DMS53 treated with DMSO at 0.1 percent for 48 hours (cell line): ENCODE results near the gene SSR4.

Experiments
- DNase-seq: peaks from one replicate; lab custom pipeline; 2025; ENCODE audit not compliant: unreplicated experiment; lab: John Stamatoyannopoulos, UW

SSR4 gene

DNA sequence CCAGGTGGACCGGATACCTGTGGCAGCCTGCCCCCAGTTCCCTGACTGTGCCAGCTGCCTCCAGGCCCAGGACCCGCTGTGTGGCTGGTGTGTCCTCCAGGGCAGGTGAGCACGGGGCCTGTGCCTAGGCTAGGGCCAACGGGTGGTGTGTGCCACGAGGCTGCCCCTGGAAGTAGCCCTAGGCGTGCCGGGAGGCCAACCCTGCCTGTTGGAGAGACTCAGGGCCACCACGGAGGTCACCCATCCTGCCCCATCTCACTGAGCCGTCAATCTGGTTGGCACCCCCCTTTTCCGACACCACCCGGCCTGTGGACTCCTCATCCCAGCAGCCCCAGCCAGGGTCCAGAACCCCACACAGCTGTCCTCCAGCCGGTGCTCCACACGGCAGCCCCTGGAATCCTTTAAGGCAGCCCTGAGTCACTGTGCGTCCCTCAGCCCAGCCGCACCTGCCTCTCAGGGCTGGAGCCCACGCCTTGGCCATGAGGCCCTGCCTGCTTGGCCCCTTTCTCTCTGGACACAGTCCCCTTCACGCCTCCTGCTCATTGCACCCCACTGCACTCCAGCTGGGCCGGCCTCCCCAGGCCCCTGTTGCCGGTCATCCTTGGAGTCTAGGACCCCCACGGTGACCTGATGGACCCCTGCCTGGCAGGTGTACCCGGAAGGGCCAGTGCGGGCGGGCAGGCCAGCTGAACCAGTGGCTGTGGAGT, 25.2 kb upstream of the SSR4 start:
- DNase-seq = no peak

DNA sequence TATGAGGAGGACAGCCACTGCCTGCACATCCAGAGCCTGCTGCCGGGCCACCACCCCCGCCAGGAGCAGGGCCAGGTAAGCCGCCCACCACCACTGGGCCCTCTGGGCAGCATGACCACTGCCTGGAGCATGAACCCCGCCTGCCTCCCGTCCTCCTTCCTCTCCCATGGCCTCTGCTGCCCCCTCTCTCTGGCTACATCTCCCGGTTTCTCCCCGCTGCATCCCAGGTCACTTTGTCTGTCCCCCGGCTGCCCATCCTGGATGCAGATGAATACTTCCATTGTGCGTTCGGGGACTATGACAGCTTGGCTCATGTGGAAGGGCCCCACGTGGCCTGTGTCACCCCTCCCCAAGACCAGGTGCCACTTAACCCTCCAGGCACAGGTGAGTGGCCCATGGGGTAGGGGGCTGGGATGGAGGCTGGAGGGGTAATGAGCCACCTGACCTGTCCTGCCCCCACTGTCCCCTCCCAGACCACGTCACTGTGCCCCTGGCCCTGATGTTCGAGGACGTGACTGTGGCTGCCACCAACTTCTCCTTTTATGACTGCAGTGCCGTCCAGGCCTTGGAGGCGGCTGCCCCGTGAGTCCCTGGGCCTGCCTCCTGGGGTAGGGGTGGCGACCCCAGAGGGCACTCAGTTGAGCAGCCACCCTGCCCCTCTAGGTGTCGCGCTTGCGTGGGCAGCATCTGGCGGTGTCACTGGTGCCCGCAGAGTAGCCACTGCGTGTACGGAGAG, 24.4 kb upstream of the SSR4 start:
- DNase-seq = no peak

DNA sequence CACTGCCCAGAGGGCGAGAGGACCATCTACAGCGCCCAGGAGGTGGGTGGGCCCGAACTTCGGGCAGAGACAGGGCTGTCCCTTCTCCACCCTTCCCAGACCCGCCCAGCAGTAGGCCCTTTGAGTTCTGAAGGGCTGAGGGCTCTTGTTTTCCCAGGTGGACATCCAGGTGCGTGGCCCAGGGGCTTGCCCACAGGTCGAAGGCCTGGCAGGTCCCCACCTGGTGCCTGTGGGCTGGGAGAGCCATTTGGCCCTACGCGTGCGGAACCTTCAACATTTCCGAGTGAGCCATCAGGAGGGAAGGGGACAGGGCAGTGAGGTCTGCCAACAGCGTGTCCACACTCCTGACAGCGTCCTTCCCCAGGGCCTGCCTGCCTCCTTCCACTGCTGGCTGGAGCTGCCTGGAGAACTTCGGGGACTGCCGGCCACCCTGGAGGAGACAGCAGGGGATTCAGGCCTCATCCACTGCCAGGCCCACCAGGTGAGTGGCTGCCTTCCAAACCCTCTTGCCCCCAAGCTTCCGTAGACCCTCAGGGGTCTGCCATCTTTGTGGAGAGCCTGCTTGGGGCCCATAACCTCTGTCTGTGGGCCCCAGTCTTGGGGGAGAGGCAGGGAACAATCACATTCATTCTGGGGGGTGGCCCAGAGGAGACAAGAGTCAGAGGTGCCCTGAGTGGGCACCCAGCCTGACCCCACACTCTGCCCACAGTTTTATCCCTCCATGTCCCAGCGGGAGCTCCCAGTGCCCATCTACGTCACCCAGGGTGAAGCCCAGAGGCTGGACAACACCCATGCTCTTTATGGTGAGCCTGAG, 23.7 kb upstream of the SSR4 start:
- DNase-seq = no peak

DNA sequence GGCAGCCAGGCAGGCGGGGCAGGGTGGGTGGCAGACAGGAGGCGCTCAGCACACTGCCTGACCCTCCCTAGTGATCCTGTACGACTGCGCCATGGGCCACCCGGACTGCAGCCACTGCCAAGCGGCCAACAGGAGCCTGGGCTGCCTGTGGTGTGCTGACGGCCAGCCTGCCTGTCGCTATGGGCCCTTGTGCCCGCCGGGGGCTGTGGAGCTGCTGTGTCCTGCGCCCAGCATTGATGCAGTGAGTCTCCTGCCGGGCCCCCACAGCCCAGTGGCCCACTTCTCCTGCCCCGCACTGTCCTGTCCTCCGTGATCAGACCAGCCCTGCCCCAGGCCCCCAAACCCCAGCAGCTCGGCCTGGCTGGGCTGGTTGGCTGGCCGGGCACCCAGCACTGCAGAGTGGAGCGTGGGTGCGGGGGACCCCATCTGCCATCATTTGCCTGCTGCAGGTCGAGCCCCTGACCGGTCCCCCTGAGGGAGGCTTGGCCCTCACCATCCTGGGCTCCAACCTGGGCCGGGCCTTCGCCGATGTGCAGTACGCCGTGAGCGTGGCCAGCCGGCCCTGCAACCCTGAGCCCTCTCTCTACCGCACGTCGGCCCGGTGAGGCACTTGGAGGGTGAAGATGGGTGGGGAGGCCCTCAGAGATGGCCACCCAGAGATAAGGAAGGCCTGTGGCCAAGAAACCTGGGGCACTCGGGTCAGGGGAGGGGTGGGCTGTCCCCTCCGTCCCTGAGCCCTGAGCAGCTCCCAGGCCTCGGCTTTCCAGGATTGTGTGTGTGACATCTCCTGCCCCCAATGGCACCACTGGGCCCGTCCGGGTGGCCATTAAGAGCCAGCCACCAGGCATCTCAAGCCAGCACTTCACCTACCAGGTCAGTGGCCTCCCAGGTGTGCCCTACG, 22.8 kb upstream of the SSR4 start:
- DNase-seq = no peak

DNA sequence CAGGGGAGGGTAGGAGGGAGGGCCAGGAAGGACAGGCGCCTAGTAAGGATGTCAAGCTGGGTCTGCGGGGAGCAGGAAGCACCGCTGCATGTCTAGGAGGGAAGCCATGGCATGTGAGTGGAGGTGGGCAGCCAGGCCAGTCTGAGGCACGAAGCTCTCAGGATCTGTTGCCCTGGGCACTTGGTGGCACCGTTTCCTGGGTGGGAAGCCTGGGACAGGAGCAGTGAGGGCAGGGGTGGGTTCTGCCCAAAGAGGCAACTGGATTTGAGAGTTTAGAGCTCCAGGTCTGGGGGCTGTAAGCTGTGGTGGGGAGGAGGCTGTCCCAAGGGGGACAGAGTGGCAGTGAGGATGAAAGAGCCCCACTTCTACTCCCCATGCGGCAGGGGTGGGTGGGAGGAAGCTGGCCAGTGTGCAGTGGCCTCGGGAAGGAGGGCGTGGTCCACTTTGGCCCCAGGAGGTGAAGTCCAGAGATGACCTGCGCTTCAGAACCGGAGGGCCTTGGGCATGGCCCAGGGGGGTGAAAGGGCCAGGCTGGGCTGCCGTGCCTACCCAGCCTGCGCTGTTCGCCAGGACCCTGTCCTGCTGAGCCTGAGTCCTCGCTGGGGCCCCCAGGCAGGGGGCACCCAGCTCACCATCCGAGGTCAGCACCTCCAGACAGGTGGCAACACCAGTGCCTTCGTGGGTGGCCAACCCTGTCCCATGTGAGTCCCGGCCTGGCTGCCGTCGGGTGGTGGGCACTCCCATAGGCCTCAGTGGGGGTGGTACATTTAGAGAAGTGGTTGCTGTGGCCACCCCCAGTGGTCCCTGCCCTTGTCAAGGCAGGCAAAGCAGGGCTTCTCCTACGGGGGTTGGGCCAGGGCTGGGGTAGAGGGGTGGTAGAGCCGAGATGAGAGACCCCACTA, 21.9 kb upstream of the SSR4 start:
- DNase-seq = no peak

DNA sequence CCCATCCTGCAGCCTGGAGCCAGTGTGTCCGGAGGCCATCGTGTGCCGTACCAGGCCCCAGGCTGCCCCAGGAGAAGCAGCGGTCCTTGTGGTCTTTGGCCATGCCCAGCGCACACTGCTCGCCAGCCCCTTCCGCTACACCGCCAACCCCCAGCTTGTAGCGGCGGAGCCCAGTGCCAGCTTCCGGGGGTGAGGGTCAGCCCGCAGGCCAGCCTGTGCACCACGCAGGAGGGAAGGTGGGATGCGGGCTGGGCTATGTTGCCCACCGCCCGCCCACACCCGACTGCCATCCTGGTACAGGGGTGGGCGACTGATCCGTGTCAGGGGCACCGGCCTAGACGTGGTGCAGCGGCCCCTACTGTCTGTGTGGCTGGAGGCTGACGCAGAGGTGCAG, 21.3 kb upstream of the SSR4 start:
- no peak for DNase-seq

DNA sequence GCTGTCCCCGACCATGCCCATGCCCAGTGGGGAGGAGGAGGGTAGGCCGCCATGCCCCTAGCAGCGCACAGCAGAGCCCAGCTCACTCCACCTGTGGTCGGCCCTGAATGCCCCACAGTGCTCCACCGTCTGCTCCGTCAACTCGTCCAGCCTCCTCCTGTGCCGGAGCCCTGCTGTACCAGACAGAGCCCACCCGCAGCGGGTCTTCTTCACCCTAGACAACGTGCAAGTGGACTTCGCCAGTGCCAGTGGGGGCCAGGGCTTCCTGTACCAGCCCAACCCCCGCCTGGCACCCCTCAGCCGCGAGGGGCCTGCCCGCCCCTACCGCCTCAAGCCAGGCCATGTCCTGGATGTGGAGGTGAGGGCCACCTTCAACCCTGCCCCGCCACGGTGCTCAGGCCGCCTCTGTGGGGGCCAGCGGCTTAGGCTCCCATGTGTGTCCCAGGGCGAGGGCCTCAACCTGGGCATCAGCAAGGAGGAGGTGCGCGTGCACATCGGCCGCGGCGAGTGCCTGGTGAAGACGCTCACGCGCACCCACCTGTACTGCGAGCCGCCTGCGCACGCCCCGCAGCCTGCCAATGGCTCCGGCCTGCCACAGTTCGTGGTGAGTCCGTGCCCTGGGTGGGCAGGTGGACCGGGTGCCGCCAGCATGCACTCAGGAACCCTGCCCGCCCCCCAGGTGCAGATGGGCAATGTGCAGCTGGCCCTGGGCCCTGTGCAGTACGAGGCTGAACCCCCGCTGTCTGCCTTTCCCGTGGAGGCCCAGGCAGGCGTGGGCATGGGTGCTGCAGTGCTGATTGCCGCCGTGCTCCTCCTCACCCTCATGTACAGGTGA, 20.5 kb upstream of the SSR4 start:
- no peak for DNase-seq

DNA sequence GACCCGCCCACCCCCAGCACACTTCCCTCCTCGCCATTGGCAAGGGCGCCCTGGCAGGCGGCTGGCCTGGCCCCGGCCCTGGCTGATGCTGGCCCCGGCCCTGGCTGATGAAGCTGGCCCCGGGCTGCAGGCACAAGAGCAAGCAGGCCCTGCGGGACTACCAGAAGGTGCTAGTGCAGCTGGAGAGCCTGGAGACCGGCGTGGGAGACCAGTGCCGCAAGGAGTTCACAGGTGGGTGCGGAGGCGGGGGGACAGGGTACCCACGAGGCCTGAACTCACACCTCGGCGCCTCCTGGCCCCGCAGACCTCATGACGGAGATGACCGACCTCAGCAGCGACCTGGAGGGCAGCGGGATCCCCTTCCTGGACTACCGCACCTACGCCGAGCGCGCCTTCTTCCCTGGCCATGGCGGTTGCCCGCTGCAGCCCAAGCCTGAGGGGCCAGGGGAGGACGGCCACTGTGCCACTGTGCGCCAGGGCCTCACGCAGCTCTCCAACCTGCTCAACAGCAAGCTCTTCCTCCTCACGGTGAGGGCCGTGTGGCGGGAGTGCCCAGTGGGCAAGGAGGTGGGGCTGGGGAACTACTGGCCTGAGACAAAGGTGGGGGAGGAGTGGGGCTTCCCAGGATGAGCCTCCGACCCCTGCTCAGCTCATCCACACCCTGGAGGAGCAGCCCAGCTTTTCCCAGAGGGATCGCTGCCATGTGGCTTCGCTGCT, 19.7 kb upstream of the SSR4 start:
- DNase-seq = no peak

DNA sequence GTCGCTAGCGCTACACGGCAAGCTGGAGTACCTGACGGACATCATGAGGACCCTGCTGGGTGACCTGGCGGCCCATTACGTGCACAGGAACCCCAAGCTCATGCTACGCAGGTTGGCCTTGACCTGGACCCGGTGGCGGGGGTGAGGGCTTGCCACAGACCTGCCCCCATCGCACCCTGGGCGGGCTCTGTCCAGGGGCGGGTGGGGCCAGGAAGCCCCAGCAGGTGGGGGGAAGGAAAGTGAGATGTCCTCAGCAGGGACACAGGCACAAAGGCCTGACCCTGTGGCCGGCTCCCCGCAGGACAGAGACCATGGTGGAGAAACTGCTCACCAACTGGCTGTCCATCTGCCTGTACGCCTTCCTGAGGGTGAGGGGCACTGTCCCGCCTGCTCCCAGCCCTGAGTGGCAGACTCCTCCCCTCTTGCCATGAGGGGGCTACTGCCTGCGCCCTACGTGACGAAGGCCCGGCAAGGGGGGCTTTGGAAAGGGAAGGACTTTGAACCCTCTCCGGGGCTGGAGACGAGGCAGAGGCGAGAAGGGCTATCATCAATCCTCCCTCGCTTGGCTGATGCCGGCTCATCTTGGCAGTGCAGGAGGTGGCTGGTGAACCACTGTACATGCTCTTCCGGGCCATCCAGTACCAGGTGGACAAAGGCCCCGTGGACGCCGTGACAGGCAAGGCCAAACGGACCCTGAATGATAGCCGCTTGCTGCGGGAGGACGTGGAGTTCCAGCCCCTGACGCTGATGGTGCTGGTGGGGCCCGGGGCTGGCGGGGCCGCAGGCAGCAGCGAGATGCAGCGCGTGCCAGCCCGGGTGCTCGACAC, 19.0 kb upstream of the SSR4 start:
- DNase-seq = no peak

DNA sequence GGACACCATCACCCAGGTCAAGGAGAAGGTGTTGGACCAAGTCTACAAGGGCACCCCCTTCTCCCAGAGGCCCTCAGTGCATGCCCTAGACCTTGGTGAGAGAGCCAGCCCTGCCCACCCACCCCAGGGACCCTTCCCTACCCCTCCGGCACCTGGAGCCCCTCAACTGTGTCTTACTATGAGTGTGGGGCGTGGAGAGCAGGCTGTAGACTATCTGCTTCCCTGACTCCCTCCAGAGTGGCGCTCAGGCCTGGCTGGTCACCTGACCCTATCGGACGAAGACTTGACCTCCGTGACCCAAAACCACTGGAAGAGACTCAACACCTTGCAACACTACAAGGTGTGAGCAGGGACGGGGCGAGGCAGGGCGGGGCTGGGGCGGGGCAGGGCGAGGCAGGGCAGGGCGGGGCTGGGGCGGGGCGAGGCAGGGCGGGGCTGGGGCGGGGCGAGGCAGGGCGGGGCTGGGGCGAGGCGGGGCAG, 18.3 kb upstream of the SSR4 start:
- DNase-seq = no peak

DNA sequence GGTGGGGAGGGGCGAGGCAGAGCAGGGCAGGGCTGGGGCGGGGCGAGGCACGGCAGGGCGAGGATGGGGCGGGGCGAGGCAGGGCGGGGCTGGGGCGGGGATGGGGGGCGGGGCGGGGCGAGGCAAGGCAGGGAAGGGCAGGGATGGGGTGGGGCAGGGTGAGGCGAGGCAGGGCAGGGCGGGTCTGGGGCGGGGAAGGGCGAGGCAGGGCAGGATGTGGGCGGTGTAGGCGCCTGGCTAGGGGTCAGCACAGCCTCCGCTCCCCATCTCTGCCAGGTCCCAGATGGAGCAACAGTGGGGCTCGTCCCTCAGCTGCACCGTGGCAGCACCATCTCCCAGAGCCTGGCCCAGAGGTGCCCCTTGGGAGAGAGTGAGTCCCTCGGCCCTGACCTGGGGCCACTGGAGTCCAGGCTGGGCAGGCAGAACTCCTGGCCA, 17.8 kb upstream of the SSR4 start:
- DNase-seq = no peak

DNA sequence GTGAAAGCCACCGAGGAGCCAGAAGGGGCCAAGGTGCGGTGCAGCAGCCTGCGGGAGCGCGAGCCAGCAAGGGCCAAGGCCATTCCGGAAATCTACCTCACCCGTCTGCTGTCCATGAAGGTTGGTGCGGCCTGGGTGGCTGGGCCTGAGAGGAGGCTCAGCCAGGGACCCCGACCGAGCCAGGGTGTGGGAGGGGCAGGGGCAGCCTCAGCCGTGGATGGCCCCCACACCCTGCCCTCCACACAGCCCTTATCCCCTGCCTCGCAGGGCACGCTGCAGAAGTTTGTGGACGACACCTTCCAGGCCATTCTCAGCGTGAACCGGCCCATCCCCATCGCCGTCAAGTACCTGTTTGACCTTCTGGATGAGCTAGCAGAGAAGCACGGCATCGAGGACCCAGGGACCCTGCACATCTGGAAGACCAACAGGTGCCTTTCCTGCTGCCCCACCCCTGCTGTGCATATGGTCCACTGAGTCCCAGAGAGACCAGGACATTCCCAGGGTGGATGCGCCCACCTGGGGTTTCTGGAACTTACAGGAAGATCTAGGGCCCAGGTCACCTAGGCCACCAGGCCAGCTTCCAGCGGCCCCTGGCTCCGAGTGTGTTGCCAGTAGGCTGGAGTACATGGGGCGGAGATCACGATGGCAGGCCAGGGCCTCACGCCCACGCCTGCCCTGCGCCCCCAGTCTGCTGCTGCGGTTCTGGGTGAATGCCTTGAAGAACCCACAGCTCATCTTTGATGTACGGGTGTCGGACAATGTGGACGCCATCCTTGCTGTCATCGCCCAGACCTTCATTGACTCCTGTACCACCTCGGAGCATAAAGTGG, 17.0 kb upstream of the SSR4 start:
- DNase-seq = no peak

DNA sequence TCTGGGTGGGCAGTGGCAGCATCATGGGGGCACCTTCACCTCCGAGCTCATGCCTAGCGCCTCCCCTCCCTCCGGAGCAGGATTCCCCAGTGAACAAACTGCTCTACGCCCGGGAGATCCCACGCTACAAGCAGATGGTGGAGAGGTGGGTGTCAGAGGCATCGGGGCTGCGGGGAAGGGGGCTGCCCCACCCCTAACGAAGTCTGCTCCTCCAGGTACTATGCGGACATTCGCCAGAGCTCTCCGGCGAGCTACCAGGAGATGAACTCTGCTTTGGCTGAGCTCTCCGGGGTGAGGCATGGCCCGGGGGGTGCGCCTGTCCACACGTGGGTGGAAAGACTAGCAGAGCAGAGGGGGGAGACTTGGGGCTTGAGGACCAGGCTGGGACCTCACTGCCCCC, 16.3 kb upstream of the SSR4 start:
- DNase-seq = no peak

DNA sequence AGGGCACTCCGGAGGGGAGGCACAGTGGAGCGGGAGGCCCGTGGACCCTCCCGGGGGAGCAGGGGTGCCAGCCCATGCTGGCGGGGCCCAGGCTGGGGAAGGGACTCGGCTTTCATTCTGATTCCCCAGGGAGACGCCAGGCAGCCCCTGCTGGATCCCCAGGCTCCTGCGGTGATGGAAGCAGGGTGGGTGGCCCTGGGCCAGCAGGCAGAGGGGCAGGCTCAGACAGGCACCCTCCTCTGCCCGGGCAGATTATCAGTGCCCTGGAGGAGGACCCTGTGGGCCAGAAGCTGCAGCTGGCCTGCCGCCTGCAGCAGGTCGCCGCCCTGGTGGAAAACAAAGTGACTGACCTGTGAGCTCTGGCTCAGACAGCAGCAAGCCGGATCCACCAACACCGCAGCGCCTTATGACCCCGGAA, 15.8 kb upstream of the SSR4 start:
- DNase-seq = no peak

DNA sequence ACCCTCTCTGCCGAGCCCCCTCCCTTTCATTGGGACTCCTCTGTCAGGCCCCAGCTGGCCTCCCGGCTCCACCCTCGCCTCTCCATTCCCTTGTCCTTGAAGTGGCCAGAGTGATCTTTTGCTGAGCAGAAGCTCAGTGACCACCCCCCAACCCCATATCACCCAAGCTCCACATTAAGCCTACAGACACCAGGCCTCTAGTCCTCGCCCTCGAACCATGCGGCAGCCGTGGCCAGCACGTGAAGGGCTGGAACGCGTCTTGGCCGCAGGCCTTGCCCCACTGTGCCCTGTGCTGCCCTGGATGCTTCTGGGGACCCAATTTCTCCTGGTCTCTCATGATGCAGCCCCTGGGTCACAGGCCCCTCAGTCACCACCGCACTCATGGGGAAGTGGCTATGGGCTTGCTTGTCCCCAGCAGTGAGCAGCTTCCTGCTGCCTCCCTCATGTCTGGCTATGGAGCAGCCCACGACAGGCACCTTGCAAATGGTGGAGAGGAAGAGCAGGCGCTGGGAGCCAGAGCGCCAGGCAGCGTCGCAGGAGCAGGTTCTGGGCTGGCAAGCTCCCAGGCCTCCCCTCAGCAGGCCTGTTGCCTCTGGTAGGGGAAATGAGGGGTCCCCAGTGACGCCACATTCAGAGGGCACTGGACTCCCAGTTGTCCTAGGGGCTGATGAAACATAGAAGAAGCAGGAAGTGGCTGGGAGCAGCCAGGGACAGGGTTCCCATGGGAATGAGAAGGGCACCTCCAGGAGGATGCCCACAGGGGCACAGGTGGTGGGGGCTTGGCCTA, 14.4 kb upstream of the SSR4 start:
- peak; percentile 15 for DNase-seq
